ENCODE measurements around the gene BBLN. TPM values are rescaled to one million over a fixed set of nuclear protein-coding genes. Genes with fewer than 3 reads are reported as not detected.

BBLN gene
- total RNA-seq, 1 donor from 2014 or later = 47.3 TPM

- no peaks in the 10 kb centered on the region for H3K79me2 ChIP-seq (ENCODE audit: insufficient read depth, low read length)
- H3K27me3 ChIP-seq (ENCODE audit: insufficient read depth, low read length) = no peaks in the 10 kb centered on the region
- Mint-ChIP-seq H3K4me1 (ENCODE audit: low read depth, unreplicated experiment) (peaks cover under 1% of the 10 kb centered on the region), H3K27me3 (ENCODE audit: low read depth, unreplicated experiment) (peaks cover 15% of the 10 kb centered on the region), H3K27ac (ENCODE audit: unreplicated experiment) (no peak overlapping the region), H3K4me3 (ENCODE audit: unreplicated experiment) (no peak overlapping the region), H3K36me3 (ENCODE audit: low read depth, unreplicated experiment) (no peaks in the 10 kb centered on the region), H3K9me3 (ENCODE audit: unreplicated experiment) (no peaks in the 10 kb centered on the region)
- peaks cover 9% of the 10 kb centered on the region for H3K4me1 ChIP-seq (ENCODE audit: insufficient read depth, low read length)
- FAIRE-seq (no peak), DNase-seq (ENCODE audit: low read depth) (no peak)
- no peak overlapping the region for H3K9ac ChIP-seq (ENCODE audit: low read length)
- no peak overlapping the region for H3K27ac ChIP-seq (ENCODE audit: low read depth, low read length)
- H3K9me3 ChIP-seq (ENCODE audit: insufficient read depth, low read depth, low read length) = no peaks in the 10 kb centered on the region
- no peak overlapping the region for H3K4me2 ChIP-seq (ENCODE audit: low read length)
- no peaks in the 10 kb centered on the region for H3K36me3 ChIP-seq (ENCODE audit: insufficient read depth, low read length)
- no peak overlapping the region for H2AFZ ChIP-seq (ENCODE audit: low read depth, low read length)
- no peak overlapping the region for H3K4me3 ChIP-seq (ENCODE audit: insufficient read depth, low read depth, low read length)
- no peaks in the 10 kb centered on the region for H4K20me1 ChIP-seq (ENCODE audit: insufficient read depth, low read length)
- TF ChIP-seq CTCF (IDR thresholded peaks at IDR 0.05; ENCODE audit: insufficient read depth, low read depth, low read length) = no peak
- no peak for TF ChIP-seq EZH2 (IDR thresholded peaks at IDR 0.05; ENCODE audit: insufficient read depth, low read length)
Observed at GRCh38 chr9:128142061-128142460, 18.0 kb upstream of the BBLN start.

- H3K36me3 Mint-ChIP-seq (ENCODE audit: low read depth, unreplicated experiment) = no peaks in the 10 kb centered on the region
- TF ChIP-seq EZH2 (IDR thresholded peaks at IDR 0.05; ENCODE audit: insufficient read depth, low read length) (no peak), CTCF (IDR thresholded peaks at IDR 0.05; ENCODE audit: insufficient read depth, low read depth, low read length) (no peak)
- no peak for FAIRE-seq
- no peaks in the 10 kb centered on the region for H3K79me2 ChIP-seq (ENCODE audit: insufficient read depth, low read length)
- H2AFZ ChIP-seq (ENCODE audit: low read depth, low read length) = no peak overlapping the region
- no peak for DNase-seq (ENCODE audit: low read depth)
- no peaks in the 10 kb centered on the region for H3K36me3 ChIP-seq (ENCODE audit: insufficient read depth, low read length)
- no peak overlapping the region for H3K4me3 ChIP-seq (ENCODE audit: insufficient read depth, low read depth, low read length)
- H3K9me3 Mint-ChIP-seq (ENCODE audit: unreplicated experiment) = no peaks in the 10 kb centered on the region
- H3K4me2 ChIP-seq (ENCODE audit: low read length) = no peak overlapping the region
- H3K9ac ChIP-seq (ENCODE audit: low read length) = no peak overlapping the region
- no peaks in the 10 kb centered on the region for H3K27me3 ChIP-seq (ENCODE audit: insufficient read depth, low read length)
- H3K9me3 ChIP-seq (ENCODE audit: insufficient read depth, low read depth, low read length) = no peaks in the 10 kb centered on the region
- no peak overlapping the region for H3K27ac Mint-ChIP-seq (ENCODE audit: unreplicated experiment)
- H4K20me1 ChIP-seq (ENCODE audit: insufficient read depth, low read length) = no peaks in the 10 kb centered on the region
- no peaks in the 10 kb centered on the region for H3K4me1 Mint-ChIP-seq (ENCODE audit: low read depth, unreplicated experiment)
- peaks cover 3% of the 10 kb centered on the region for H3K4me1 ChIP-seq (ENCODE audit: insufficient read depth, low read length)
- H3K4me3 Mint-ChIP-seq (ENCODE audit: unreplicated experiment) = no peak overlapping the region
- H3K27ac ChIP-seq (ENCODE audit: low read depth, low read length) = no peak overlapping the region
- peaks cover 13% of the 10 kb centered on the region for H3K27me3 Mint-ChIP-seq (ENCODE audit: low read depth, unreplicated experiment)
Observed at GRCh38 chr9:128142596-128142995, 17.5 kb upstream of the BBLN start.

GRCh38 chr9:128143525-128144238 is 16.4 kb upstream of the BBLN start:
- H3K4me1 ChIP-seq (ENCODE audit: insufficient read depth, low read length) = no peaks in the 10 kb centered on the region
- H3K4me3 Mint-ChIP-seq (ENCODE audit: unreplicated experiment) = no peak overlapping the region
- FAIRE-seq = no peak

More at GRCh38 chr9:128143525-128144238, 16.4 kb upstream of the BBLN start:
- Histone ChIP-seq H3K27ac (ENCODE audit: low read depth, low read length) (no peak overlapping the region), H3K9me3 (ENCODE audit: insufficient read depth, low read depth, low read length) (no peaks in the 10 kb centered on the region), H4K20me1 (ENCODE audit: insufficient read depth, low read length) (no peaks in the 10 kb centered on the region), H3K9ac (ENCODE audit: low read length) (no peak overlapping the region), H3K4me3 (ENCODE audit: insufficient read depth, low read depth, low read length) (no peak overlapping the region), H3K36me3 (ENCODE audit: insufficient read depth, low read length) (no peaks in the 10 kb centered on the region), H3K79me2 (ENCODE audit: insufficient read depth, low read length) (no peaks in the 10 kb centered on the region), H3K27me3 (ENCODE audit: insufficient read depth, low read length) (no peaks in the 10 kb centered on the region), H3K4me2 (ENCODE audit: low read length) (no peak overlapping the region), H2AFZ (ENCODE audit: low read depth, low read length) (no peak overlapping the region)
- no peaks in the 10 kb centered on the region for H3K36me3 Mint-ChIP-seq (ENCODE audit: low read depth, unreplicated experiment)
- H3K4me1 Mint-ChIP-seq (ENCODE audit: low read depth, unreplicated experiment) = no peaks in the 10 kb centered on the region
- no peak overlapping the region for H3K27ac Mint-ChIP-seq (ENCODE audit: unreplicated experiment)
- DNase-seq (ENCODE audit: low read depth) = no peak
- H3K27me3 Mint-ChIP-seq (ENCODE audit: low read depth, unreplicated experiment) = peaks cover 16% of the 10 kb centered on the region
- no peaks in the 10 kb centered on the region for H3K9me3 Mint-ChIP-seq (ENCODE audit: unreplicated experiment)
- TF ChIP-seq EZH2 (IDR thresholded peaks at IDR 0.05; ENCODE audit: insufficient read depth, low read length) (no peak), CTCF (IDR thresholded peaks at IDR 0.05; ENCODE audit: insufficient read depth, low read depth, low read length) (no peak)

Measured in astrocyte (in vitro differentiated cells and primary cell).